Activated CD4-positive, alpha-beta T cell treated with anti-CD3 and anti-CD28 coated beads for 24 hours (primary cell): ENCODE results near the gene LYPD1.

ENCODE experiments used
- DNase-seq, 2 donors: peaks; one replicate each; pipeline ENCODE4 v3.0.0-alpha.2; 2020; ENCODE audit warnings: low read depth in 2 of 2

Gene LYPD1

GRCh38 chr2:132632000-132632649 is 37.9 kb downstream of the LYPD1 start:
- DNase-seq: no peak

GRCh38 chr2:132627536-132627935 is 42.5 kb downstream of the LYPD1 start:
- no peak for DNase-seq

DNA sequence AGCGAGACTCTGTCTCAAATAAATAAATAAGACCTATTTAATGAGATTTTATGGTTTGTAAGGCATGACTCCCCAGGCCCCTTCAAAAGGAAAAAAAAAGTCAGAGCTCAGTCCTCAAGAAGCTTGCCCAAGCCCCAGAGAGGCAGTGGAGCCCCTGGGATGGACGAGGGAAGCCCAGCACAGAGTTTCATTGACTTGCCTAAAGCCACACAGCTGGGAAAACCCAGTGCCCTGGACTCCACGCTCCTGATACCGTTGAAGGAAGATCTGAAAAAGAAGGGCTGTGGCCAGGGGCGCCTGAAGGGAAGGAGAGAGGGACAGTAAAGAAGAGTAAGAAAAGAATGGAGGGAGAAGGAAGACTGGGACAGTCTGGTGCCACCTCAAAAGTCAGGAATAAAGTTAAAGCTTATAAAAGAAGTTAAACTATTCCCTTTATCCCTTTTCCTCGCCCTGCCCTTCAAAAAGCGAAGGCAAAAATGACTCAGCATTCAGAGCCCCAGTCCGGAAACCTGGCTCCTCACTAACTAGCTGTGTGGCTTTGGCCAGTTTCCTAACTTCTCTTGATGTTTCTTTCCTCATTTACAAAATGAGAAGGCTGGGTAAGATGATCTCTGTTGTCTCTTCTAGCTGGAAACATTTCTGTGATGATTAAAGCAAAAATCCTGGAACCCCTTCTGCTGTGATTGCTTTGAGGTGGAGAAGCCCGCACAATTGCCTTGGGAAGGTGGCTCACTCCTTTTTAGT is 46.7 kb downstream of the LYPD1 start:
- no peak for DNase-seq

GRCh38 chr2:132621131-132621875 is 48.7 kb downstream of the LYPD1 start:
- no peak for DNase-seq

GRCh38 chr2:132620115-132620514 is 49.9 kb downstream of the LYPD1 start:
- no peak for DNase-seq

DNA sequence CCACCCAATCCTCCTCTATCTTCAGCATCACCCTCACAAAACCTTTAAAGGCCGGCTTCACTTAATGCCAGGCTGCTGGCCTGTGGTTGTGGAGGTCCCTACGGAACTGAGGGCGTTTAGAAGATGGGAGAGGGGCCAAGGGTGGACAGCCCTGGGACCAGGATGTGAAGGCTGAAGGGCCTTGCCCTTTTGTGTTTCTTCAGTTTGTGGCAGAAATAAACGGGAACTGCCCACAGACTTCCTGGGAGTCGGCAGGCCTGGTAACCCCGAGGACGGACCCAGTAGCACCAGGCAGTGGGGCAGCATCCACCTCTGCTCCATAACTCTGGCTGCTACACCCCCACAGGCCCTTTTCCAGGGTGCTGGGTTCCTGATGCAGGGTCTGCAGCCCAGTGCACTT is 51.3 kb downstream of the LYPD1 start:
- DNase-seq: no peak

DNA sequence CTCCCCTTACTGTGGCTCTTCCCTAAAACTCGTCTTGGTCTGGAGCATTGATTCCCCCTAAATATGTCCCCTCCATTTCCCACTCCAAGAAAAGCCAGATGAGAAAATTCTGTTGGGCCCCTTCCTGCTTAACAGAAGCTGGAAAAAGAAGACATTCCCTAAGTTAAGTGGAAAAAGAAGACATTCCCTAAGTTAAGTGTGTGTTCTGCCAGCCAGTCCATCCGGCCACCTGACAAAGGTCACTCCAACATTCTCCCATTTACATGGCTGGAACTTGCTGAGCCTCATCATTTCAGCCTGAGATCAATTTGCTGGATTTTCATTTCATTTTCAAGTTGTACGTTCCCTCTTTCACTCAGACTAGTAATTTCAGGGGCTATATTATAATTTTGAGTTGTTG is 52.0 kb downstream of the LYPD1 start:
- DNase-seq: no peak

DNA sequence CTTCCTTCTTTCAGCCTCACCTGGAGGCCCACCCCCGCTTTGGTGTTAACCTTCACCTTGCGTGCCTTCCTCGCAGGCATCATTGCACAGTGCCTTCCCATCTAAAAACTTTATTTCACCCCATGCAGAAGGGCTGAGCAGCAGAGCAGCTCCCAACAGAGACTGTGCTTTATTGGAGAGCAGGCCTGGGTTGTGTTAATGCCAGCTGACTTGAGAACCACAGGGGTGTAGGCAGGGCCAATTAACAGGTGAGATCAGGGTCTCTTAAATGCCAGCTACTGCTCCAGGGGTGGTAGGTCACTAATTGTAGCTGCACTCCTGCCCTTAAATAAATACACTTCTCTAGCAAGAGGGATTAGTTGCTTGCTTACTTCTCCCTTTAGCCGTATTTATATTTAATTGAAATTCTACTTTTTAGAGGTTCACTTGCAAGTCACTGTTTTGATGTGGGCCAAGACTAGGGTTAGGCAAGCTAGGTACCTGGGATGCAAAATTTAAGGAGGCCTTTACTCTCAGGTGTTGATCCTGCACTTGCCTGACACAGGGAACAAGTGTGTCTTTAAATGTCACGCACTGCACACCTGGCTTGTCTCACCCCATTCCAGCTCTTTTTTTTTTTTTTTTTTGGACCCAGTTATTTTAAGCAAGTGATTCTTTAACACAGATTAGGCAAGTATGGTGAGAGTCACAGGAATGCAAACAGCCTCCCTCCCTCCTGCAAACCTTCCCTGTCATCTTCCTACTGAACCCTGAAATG is 54.5 kb downstream of the LYPD1 start:
- no peak for DNase-seq

- no peak for DNase-seq
Measured at GRCh38 chr2:132611719-132612118, 58.3 kb downstream of the LYPD1 start.

DNA sequence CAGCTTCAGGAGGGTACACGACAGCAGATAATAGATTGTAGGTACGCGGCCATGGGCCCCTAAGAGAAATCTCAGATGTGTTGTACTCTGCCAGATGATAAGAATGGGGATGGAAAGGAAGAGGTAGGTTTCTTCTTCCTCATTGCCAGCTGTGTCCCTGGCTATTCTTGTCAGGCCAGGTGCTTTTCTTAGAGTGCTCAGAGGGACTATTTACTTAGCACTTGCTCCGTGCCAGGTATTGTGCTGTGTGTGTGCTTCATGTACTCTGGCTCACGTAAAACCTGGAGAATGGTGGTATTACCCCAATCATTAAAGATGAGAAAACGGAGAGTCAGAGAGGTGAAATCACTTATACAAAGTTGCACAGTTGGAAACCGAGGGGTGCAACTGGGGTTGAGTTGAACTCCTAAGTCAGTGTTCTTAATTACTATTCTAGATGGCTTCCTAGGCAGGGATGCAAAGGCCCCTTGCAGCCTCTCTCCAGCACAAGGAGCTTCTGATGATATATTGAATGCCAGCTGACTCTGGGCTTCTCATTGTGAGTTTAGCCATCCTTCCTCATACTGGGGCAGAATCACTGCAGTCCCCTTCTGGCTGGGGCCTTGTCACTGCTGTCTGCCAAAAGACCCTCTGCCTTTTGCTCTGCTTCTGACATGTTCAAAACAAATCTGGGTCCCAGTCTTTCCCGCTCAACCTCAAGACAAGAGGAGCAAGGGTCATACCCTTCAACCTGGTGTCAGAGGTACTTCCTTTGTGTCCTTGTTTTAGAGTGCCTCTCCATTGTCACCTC is 60.7 kb downstream of the LYPD1 start:
- DNase-seq: no peak

GRCh38 chr2:132608311-132608710 is 61.7 kb downstream of the LYPD1 start:
- no peak for DNase-seq

GRCh38 chr2:132607426-132608090 is 62.4 kb downstream of the LYPD1 start:
- DNase-seq: no peak

DNA sequence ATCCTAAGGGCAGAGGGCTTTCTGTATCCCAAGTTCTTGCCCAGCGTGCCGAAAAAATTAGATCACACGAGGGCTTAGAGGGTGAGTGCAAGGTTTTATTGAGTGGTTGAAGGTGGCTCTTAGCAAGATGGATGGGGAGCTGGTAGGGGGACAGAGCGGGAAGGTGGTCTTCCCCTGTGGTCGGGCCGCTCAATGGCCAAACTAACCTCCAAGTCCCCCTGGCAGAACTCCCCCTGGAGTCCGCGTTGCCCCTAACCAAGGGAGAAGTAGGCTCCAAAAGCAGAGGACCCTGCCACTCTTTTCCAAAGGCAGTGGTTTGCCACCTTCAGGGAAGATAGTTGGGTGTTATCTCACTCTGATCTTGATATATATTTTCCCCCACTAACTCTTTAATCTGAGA is 63.4 kb downstream of the LYPD1 start:
- no peak for DNase-seq

DNA sequence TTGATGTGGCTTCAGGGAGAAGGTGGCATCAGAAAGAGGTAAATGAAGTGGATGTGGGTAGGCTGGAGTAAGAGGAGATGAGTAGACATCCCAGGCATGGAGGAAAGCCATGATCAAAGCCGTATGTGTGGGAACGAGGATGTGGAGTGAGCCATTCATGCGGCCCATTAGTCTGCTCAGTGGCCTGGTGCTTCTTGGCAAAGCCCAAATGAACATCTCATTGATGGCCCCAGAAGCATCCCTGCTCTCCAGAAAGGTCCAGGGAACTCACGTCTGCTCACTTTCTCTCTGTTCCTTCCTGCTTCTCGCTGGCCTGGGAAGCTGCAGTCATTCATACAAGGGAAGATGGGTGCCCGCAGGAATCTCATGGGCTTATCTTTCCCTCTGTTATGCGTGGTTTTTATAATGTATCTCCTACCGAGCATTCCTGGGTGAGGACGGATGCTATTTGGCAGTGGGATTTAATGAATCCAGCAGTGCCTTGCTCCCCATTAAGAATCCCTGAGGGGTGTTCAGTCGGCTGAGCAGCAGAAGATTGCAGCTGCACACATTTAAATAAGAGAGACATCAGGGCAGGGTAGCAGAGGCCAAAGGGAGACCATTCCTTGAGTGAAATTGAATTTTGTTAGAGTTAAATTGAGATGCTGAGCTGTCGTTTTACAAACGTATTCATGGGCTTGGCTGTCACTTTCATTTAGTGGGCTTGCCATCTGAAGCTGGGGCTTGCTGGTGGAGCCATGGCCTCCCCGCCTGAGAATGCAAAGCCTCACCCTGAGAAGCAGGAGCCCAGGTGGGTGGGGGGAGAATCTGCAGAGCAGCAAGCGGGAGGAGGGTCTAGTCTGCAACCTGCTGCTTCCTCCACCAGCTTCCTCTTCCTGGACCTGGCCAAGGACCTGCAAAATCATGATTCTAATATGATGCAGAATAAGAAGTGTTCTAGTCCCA is 64.5 kb downstream of the LYPD1 start:
- DNase-seq: no peak

- DNase-seq: no peak
Measured at GRCh38 chr2:132604561-132604960, 65.4 kb downstream of the LYPD1 start.

GRCh38 chr2:132599556-132599955 is 70.4 kb downstream of the LYPD1 start:
- DNase-seq: no peak

DNA sequence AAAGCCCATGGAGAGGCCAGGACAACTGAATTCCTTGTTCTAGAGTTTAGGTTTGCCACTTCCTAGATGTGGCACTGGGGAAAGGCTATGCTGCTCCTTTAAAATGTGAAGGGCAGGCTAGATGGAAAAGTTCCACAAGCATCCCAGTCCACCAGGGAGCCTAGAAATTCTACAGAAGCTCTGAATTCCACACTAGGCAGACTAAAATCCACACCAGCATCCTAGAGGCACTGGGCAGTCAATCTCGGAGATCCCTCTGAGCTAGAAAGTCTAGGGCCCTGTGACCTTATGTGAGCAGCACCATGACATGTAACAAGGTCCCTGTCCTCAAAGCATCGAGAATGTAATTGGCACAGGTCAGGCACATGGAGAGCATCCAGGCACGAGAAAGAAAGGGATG is 71.5 kb downstream of the LYPD1 start:
- DNase-seq: no peak

DNA sequence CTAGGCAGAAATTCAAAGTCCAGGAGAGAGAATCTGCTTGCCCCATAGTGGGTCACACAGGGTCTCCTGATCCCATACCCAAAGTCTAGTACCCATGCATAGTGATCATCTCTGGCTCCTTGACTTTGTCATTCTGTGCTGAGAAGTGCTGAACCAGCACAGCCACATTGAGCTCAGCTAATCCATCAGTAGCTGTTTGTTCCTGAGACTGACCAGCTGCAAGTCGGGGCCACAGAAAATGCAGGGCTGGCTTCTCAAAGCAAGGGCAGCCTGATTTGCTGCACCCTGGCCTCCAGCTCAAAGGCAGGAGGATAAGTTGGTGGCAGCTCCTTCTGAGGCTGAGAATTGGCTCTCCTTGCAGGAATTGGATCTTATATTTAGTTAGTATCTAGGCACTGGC is 72.2 kb downstream of the LYPD1 start:
- no peak for DNase-seq

GRCh38 chr2:132597166-132597565 is 72.8 kb downstream of the LYPD1 start:
- no peak for DNase-seq

GRCh38 chr2:132595693-132596092 is 74.3 kb downstream of the LYPD1 start:
- DNase-seq: no peak
